ES-I3 (cell line): Measurements from ENCODE around the gene SAP30L.

Experiments
- H3K36me3 ChIP-seq: 2 replicates; pipeline ENCODE4 v1.6.1; 2013; ENCODE audit warnings: mild to moderate bottlenecking, low read length, control low read depth, moderate library complexity; ENCODE audit not compliant: insufficient read depth
- H3K4me1 ChIP-seq: 2 replicates; pipeline ENCODE4 v1.6.1; 2013; ENCODE audit warnings: mild to moderate bottlenecking, control low read depth, low read length; ENCODE audit not compliant: insufficient read depth
- H3K9ac ChIP-seq: 2 replicates; pipeline ENCODE4 v1.6.1; 2013; ENCODE audit warnings: low read depth, mild to moderate bottlenecking, low read length, moderate library complexity
- H3K9me3 ChIP-seq: 2 replicates; pipeline ENCODE4 v1.6.1; 2013; ENCODE audit warnings: mild to moderate bottlenecking, low read length, moderate library complexity; ENCODE audit not compliant: control insufficient read depth, insufficient read depth

The SAP30L gene

DNA sequence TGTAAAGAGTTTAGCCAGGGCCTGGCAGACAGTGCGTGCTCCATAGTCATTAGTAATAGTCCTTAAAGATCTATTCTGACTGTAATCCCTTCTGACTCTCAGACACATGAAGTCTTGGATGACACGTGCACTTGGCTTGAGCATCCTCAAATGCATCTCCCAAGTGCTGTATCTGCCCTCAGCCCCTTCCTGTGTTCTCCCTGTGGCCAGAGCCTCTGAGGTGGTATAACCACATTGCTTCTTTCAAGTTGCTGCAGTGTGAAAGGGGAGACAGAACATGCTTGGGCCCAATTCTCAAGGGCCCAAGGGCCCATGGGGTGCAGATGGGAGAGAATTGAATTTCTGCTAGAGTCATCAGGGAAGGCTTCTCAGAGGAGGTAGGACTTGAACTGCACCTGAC is 62.3 kb downstream of the SAP30L start:
- Histone ChIP-seq H3K4me1 (no peaks in the 10 kb centered on the region), H3K9me3 (no peaks in the 10 kb centered on the region), H3K36me3 (no peaks in the 10 kb centered on the region), H3K9ac (no peak overlapping the region)

DNA sequence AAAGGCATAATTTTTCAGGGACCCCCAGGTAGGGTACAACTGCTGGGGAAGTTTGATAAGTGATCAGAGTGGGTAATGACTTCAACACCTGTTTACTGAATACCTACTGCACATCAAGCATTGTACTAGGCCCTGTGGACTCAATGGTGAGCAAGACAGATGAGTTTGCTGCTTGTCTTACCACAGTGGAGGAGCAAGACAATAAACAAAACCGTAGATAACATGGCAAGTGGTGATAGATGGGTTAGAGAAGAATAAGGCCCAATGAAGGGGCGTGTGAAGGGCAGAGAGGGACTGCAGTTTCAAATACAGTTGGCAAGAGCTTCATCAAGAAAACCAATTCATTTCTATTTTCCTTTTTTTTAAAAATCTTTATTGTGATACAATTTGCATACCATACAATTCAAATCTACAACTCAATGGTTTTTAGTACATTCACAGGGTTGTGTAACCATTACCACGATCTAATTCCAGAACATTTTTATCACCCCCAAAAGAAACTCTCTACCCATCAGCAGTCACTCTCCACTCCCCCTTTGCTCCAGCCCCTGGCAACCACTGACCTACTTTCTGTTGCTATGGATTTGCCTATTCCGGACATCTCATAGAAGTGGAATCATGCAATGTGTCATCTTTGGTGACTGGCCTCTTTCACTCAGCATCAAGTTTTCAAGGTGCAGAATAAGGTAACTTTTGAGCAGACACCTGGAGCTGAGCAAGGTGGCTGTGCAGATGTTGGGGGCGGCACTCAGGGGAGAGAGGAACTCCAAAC is 64.2 kb downstream of the SAP30L start:
- H3K36me3 ChIP-seq: no peaks in the 10 kb centered on the region
- H3K4me1 ChIP-seq: no peaks in the 10 kb centered on the region
- no peaks in the 10 kb centered on the region for H3K9me3 ChIP-seq
- H3K9ac ChIP-seq: no peak overlapping the region
